ENCODE measurements around the gene MT1A. TPM values are rescaled to one million over a fixed set of nuclear protein-coding genes. Genes with fewer than 3 reads are reported as not detected.

MT1A gene
- total and polyA plus RNA-seq, 12 donors, result 0.71 to 102 (median 3.0) TPM; not detected in 2

DNA sequence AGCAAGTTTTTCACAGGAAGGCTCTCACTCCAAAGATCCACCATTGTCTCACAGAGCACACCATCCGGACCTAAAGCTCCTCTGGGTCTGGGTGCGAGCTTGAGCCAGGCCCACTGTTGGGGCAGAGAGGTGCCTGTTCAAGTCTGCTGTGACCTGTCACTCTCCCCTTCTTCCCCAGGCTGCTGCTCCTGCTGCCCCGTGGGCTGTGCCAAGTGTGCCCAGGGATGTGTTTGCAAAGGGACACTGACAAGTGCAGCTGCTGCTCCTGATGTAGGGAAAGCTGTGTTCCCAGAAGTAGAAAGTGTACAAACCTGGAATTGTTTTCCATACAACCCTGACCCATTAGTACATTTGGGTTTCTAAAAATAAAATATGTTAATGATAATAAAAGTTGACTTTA, 39.0 kb downstream of the MT1A start:
- no peaks in the 10 kb centered on the region for H3K36me3 ChIP-seq
- WGBS, 2 donors, result 73 to 77% methylated on average over 3 of the region's 3 CpGs
- H3K4me1 ChIP-seq, result peaks cover 0 to 32% (median 18%) of the 10 kb centered on the region in 9 donors
- no peak overlapping the region for H3K27ac ChIP-seq
- peaks cover 0 to 44% (median 25%) of the 10 kb centered on the region in 7 donors for H3K27me3 ChIP-seq
- no peaks in the 10 kb centered on the region for H3K9me3 ChIP-seq
- intact Hi-C loops (cut with DNase I), result no loop called here
- TF ChIP-seq, protein P1, sequence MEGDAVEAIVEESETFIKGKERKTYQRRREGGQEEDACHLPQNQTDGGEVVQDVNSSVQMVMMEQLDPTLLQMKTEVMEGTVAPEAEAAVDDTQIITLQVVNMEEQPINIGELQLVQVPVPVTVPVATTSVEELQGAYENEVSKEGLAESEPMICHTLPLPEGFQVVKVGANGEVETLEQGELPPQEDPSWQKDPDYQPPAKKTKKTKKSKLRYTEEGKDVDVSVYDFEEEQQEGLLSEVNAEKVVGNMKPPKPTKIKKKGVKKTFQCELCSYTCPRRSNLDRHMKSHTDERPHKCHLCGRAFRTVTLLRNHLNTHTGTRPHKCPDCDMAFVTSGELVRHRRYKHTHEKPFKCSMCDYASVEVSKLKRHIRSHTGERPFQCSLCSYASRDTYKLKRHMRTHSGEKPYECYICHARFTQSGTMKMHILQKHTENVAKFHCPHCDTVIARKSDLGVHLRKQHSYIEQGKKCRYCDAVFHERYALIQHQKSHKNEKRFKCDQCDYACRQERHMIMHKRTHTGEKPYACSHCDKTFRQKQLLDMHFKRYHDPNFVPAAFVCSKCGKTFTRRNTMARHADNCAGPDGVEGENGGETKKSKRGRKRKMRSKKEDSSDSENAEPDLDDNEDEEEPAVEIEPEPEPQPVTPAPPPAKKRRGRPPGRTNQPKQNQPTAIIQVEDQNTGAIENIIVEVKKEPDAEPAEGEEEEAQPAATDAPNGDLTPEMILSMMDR (IDR thresholded peaks at IDR 0.05), result no peak
- ATAC-seq (no peak), DNase-seq (no peak)
- no peak overlapping the region for H3K4me3 ChIP-seq

DNA sequence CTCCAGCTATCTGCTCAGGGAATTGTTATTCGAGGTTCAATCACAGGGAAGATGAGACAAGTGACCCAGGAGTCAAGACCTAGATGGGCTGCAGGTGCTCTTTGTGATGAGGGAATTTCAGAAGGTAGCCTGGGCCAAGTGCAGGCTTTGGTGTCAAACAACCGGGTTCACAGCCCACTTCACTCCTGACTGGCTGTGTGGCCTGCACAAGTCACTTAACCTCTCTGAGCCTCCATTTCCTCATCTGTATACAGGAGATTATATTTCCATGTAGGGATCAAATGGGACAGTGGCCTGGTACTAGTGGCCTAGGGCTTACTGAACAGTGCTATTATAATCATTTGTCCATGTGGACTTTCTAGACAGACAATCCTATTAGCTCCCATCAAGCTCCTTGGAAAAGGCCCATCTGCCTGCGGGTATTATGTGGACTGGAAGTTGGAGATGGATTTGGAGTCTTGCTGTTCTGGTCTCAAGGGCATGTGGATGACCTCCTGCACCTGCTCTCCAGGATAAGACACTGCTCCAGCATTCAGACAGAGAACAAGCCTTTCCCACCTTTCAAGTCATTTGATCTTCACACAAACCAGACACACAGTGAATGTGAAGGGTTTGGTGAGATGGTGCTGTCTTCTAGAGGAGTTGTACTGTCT, 40.7 kb downstream of the MT1A start:
- DNase-seq (no peak), ATAC-seq (no peak)
- Histone ChIP-seq H3K4me1 (peaks cover 0 to 49% (median 31%) of the 10 kb centered on the region in 9 donors), H3K36me3 (no peaks in the 10 kb centered on the region), H3K9me3 (no peaks in the 10 kb centered on the region), H3K4me3 (no peak overlapping the region), H3K27ac (peak overlapping the region in 8 of 10 donors; percentile 27 to 84 (median 54)), H3K27me3 (peaks cover 0 to 28% (median 16%) of the 10 kb centered on the region in 7 donors)
- 91% methylated on average over 3 of the region's 3 CpGs for WGBS, 2 donors
- intact Hi-C loops (cut with DNase I), result no loop called here
- TF ChIP-seq, protein P1 (IDR thresholded peaks at IDR 0.05), result no peak

DNA sequence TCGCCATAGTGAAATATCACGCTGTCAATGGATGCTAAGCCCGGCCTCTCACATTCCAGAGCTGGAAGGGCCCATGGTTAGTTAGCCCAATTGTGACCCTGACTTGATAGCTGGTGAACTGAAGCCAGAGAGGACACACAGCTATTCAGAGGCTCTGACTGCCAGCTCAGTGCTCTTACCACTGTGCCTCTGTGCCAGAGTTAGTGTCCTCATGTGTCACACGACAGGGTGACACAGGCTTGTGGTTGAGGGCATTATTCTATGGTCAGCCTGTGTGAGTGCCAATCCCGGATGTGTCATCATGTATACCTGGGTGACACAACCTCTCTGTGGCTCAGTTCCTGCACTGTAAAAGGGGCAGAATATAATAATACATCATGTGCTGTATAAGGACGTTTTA, 41.4 kb downstream of the MT1A start:
- peak in 1 of 2 donors; percentile 16 for DNase-seq
- Histone ChIP-seq H3K4me1 (peaks cover 0 to 55% (median 35%) of the 10 kb centered on the region in 9 donors), H3K27ac (peak overlapping the region in 8 of 10 donors; percentile 5 to 84 (median 54)), H3K36me3 (no peaks in the 10 kb centered on the region), H3K4me3 (no peak overlapping the region), H3K9me3 (no peaks in the 10 kb centered on the region), H3K27me3 (peaks cover 0 to 23% (median 15%) of the 10 kb centered on the region in 7 donors)
- intact Hi-C loops (cut with DNase I), result loop anchor here in 7 of 10 donors (5.0 kb wide), 4 partner anchors 38 to 78 kb away; partner anchors contain the start of genes MT2A (in 4 of the 7) and MT1E (in 2 of the 7)
- WGBS, 2 donors, result 62 to 63% methylated on average over 6 of the region's 6 CpGs
- ATAC-seq, result peak in 5 of 8 donors; percentile 20 to 58 (median 30)
- TF ChIP-seq, protein P1 (IDR thresholded peaks at IDR 0.05), result no peak

DNA sequence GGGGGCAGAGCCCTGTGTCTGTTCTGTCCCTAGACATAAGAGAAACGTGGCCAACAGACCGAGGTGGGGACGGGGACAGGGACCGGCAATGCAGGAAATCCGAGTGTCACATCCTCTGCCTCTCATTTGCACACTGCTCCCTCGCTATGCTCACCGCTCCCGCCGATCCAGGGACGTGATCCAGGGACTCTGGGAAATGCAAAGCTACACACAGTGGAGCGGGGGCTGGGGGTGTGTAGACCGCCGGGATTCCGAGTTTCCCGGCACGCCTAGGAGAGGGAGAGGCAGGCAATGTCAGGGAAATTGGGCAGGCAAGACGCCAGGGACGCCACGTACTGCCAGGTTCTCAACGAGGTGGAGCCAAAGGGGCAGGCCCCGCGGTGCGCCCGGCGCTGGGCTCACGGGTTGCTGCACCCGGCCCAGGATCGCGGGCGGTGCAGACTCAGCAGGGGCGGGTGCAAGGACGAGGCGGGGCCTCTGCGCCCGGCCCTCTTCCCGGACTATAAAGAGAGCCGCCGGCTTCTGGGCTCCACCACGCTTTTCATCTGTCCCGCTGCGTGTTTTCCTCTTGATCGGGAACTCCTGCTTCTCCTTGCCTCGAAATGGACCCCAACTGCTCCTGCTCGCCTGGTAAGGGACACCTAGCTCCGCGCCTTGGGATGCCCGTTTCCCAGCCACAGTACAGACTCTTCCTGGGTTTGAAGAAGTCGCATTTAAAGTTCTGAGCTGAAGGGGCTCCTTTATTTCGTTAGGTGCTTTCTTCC, 43.7 kb downstream of the MT1A start, which contains the start of gene MT1X:
TSS of gene MT1X (plus strand) at position 532 of the 764 bp plus-strand sequence. CDS start at position 603, 71 bp downstream.
- Histone ChIP-seq H3K4me1 (peaks cover 0 to 55% (median 28%) of the 10 kb centered on the region in 9 donors), H3K9me3 (peaks cover 0 to 12% (median 0%) of the 10 kb centered on the region in 11 donors), H3K27ac (peak within 1 kb of the TSS; percentile 60 to 90 (median 82)), H3K27me3 (peaks cover 0 to under 1% (median 0%) of the 10 kb centered on the region in 7 donors), H3K4me3 (peak within 1 kb of the TSS; percentile 37 to 71 (median 58)), H3K36me3 (no peaks in the 10 kb centered on the region)
- peak; percentile 88 to 95 for DNase-seq
- peak; percentile 93 to 99 (median 98) for ATAC-seq
- TF ChIP-seq, protein P1 (IDR thresholded peaks at IDR 0.05), result no peak
- intact Hi-C loops (cut with DNase I), result loop anchor here in 8 of 10 donors (1.0 to 5.0 kb wide), 7 partner anchors 40 to 80 kb away; partner anchors contain the start of genes MT2A (in 6 of the 8) and MT1E (in 2 of the 8)
- WGBS, 2 donors, result 1% methylated on average over 49 of the region's 49 CpGs
